GM12891 (cell line): Measurements from ENCODE around the gene ARHGEF28.

ENCODE experiments used
- PAX5 ChIP-seq: IDR thresholded peaks from 2 replicates; pipeline ENCODE4 v1.6.1; 2011; ENCODE audit warnings: low read length, moderate library complexity, mild to moderate bottlenecking; ENCODE audit not compliant: insufficient read depth, severe bottlenecking
- POLR2A ChIP-seq: IDR thresholded peaks from 2 replicates; pipeline ENCODE4 v1.6.1; 2011; ENCODE audit warnings: low read depth, low read length, control low read depth
- POLR2AphosphoS5 ChIP-seq: IDR thresholded peaks from 2 replicates; pipeline ENCODE4 v1.6.1; 2011; ENCODE audit warnings: low read depth, low read length, control low read depth
- POU2F2 ChIP-seq: IDR thresholded peaks from 2 replicates; pipeline ENCODE4 v1.6.1; 2011; ENCODE audit warnings: low read depth, mild to moderate bottlenecking, control low read depth, low read length, moderate library complexity
- SPI1 ChIP-seq: IDR thresholded peaks from 2 replicates; pipeline ENCODE4 v1.6.1; 2011; ENCODE audit warnings: low read depth, low read length, control low read depth
- TAF1 ChIP-seq: IDR thresholded peaks from 2 replicates; pipeline ENCODE4 v1.6.1; 2011; ENCODE audit warnings: low read depth, low read length, control low read depth

DNA sequence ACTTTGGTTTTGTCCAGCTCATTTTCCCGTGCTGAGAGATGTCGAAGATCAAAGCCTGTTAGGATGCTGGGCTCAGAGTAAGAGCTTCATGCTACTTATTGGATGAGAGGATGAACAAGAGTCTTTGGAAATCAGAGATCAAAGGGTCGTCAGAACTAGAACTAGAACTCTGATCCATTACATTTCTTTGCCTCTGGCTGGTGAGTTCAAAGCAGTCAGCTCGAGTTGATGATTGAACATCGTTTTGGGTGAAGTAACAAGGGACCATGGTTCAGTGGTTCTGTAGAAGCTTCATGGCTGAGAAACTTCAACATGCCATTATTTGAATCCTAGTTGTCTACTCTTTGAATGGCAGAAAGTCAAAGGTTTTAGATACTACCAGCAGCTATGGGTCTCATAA lies 320.3 kb downstream of the ARHGEF28 start:
- no peak for TF ChIP-seq TAF1
- TF ChIP-seq POLR2AphosphoS5: no peak
- no peak for TF ChIP-seq POLR2A
- no peak for TF ChIP-seq SPI1
- no peak for TF ChIP-seq POU2F2
- no peak for TF ChIP-seq PAX5
